Astrocyte (in vitro differentiated cells and primary cell): ENCODE results near the gene CMSS1. TPM values are rescaled to one million over a fixed set of nuclear protein-coding genes. Genes with fewer than 3 reads are reported as not detected.

Experiments
- DNase-seq: peaks from one replicate; pipeline ENCODE4 v3.0.0-alpha.2; 2010; ENCODE audit warnings: low read depth
- FAIRE-seq: peaks from 2 replicates; lab custom pipeline; 2011; peaks lifted over from hg19 to GRCh38; lab: Jason Lieb, UNC
- H2AFZ ChIP-seq: 2 replicates; pipeline ENCODE4 v1.6.0; 2012; ENCODE audit warnings: low read depth, low read length, inconsistent platforms
- H3K27ac ChIP-seq: 2 replicates; pipeline ENCODE4 v1.5.1; 2011; ENCODE audit warnings: low read depth, low read length, inconsistent platforms
- H3K27me3 ChIP-seq: 2 replicates; pipeline ENCODE4 v1.6.0; 2011; ENCODE audit warnings: low read length, inconsistent platforms; ENCODE audit not compliant: insufficient read depth
- H3K36me3 ChIP-seq: 2 replicates; pipeline ENCODE4 v1.5.1; 2011; ENCODE audit warnings: low read length, inconsistent platforms; ENCODE audit not compliant: insufficient read depth
- H3K4me1 ChIP-seq: 2 replicates; pipeline ENCODE4 v1.5.1; 2011; ENCODE audit warnings: low read length, inconsistent platforms; ENCODE audit not compliant: insufficient read depth
- H3K4me2 ChIP-seq: 2 replicates; pipeline ENCODE4 v1.6.0; 2012; ENCODE audit warnings: low read length, inconsistent platforms
- H3K4me3 ChIP-seq: 2 replicates; pipeline ENCODE4 v1.5.1; 2011; ENCODE audit warnings: low read depth, mild to moderate bottlenecking, low read length, inconsistent platforms; ENCODE audit not compliant: insufficient read depth
- H3K79me2 ChIP-seq: 2 replicates; pipeline ENCODE4 v1.6.0; 2012; ENCODE audit warnings: mild to moderate bottlenecking, low read length, inconsistent platforms; ENCODE audit not compliant: insufficient read depth
- H3K9ac ChIP-seq: 2 replicates; pipeline ENCODE4 v1.6.0; 2012; ENCODE audit warnings: mild to moderate bottlenecking, low read length, inconsistent platforms
- H3K9me3 ChIP-seq: 2 replicates; pipeline ENCODE4 v1.5.1; 2012; ENCODE audit warnings: low read depth, mild to moderate bottlenecking, low read length, inconsistent platforms; ENCODE audit not compliant: insufficient read depth
- H4K20me1 ChIP-seq: 2 replicates; pipeline ENCODE4 v1.6.0; 2012; ENCODE audit warnings: low read length, inconsistent platforms; ENCODE audit not compliant: insufficient read depth
- H3K27ac Mint-ChIP-seq: one replicate; pipeline ENCODE4 v1.8.0; 2021; ENCODE audit warnings: mild to moderate bottlenecking, mixed read lengths; ENCODE audit not compliant: unreplicated experiment
- H3K27me3 Mint-ChIP-seq: one replicate; pipeline ENCODE4 v1.8.0; 2021; ENCODE audit warnings: low read depth, mixed read lengths; ENCODE audit not compliant: unreplicated experiment
- H3K36me3 Mint-ChIP-seq: one replicate; pipeline ENCODE4 v1.8.0; 2021; ENCODE audit warnings: low read depth, mixed read lengths; ENCODE audit not compliant: unreplicated experiment
- H3K4me1 Mint-ChIP-seq: one replicate; pipeline ENCODE4 v1.8.0; 2021; ENCODE audit warnings: low read depth, mixed read lengths; ENCODE audit not compliant: unreplicated experiment
- H3K4me3 Mint-ChIP-seq: one replicate; pipeline ENCODE4 v1.8.0; 2021; ENCODE audit warnings: mild to moderate bottlenecking, moderate library complexity, mixed read lengths; ENCODE audit not compliant: unreplicated experiment
- H3K9me3 Mint-ChIP-seq: one replicate; pipeline ENCODE4 v1.8.0; 2021; ENCODE audit warnings: mild to moderate bottlenecking, mixed read lengths; ENCODE audit not compliant: unreplicated experiment
- CTCF ChIP-seq: IDR thresholded peaks from 2 replicates; pipeline ENCODE4 v1.5.1; 2011; ENCODE audit warnings: low read depth, mild to moderate bottlenecking, inconsistent platforms, low read length, moderate library complexity; ENCODE audit not compliant: insufficient read depth
- EZH2 ChIP-seq: IDR thresholded peaks from 2 replicates; pipeline ENCODE4 v1.6.1; 2012; ENCODE audit warnings: mild to moderate bottlenecking, low read length, inconsistent platforms; ENCODE audit not compliant: insufficient read depth
- total RNA-seq: library from RNA; stranded (reverse); gene quantifications from 2 replicates; pipeline ENCODE4 v1.2.1, GENCODE V29; 2021

The CMSS1 gene
- total RNA-seq, 1 donor from 2014 or later = 12.5 TPM

GRCh38 chr3:99943931-99944761 is 126.5 kb downstream of the CMSS1 start:
- no peak overlapping the region for H3K27ac ChIP-seq
- no peaks in the 10 kb centered on the region for H3K79me2 ChIP-seq
- H3K27ac Mint-ChIP-seq = peak overlapping the region; percentile 20
- FAIRE-seq (no peak), DNase-seq (peak; percentile 63)
- H3K4me2 ChIP-seq = peak overlapping the region; percentile 11
- TF ChIP-seq EZH2 = no peak
- no peak for TF ChIP-seq CTCF
- H3K36me3 ChIP-seq = no peaks in the 10 kb centered on the region
- H3K9me3 Mint-ChIP-seq = no peaks in the 10 kb centered on the region
- H3K9ac ChIP-seq = no peak overlapping the region
- peaks cover 28% of the 10 kb centered on the region for H3K4me1 Mint-ChIP-seq
- H3K4me1 ChIP-seq = peaks cover 7% of the 10 kb centered on the region
- no peaks in the 10 kb centered on the region for H3K9me3 ChIP-seq
- H3K36me3 Mint-ChIP-seq = no peaks in the 10 kb centered on the region
- no peaks in the 10 kb centered on the region for H4K20me1 ChIP-seq
- H3K27me3 Mint-ChIP-seq = no peaks in the 10 kb centered on the region
- no peaks in the 10 kb centered on the region for H3K27me3 ChIP-seq
- H3K4me3 Mint-ChIP-seq = no peak overlapping the region
- H3K4me3 ChIP-seq = no peak overlapping the region
- no peak overlapping the region for H2AFZ ChIP-seq

- no peak overlapping the region for H3K27ac ChIP-seq
- H3K4me1 ChIP-seq = peaks cover 7% of the 10 kb centered on the region
- H3K9ac ChIP-seq = no peak overlapping the region
- H3K9me3 Mint-ChIP-seq = no peaks in the 10 kb centered on the region
- no peak overlapping the region for H3K4me3 Mint-ChIP-seq
- no peak overlapping the region for H3K4me2 ChIP-seq
- peaks cover 28% of the 10 kb centered on the region for H3K4me1 Mint-ChIP-seq
- no peak overlapping the region for H3K4me3 ChIP-seq
- no peaks in the 10 kb centered on the region for H3K27me3 ChIP-seq
- no peaks in the 10 kb centered on the region for H3K79me2 ChIP-seq
- H4K20me1 ChIP-seq = no peaks in the 10 kb centered on the region
- no peaks in the 10 kb centered on the region for H3K36me3 Mint-ChIP-seq
- H3K9me3 ChIP-seq = no peaks in the 10 kb centered on the region
- no peak overlapping the region for H2AFZ ChIP-seq
- peak overlapping the region; percentile 31 for H3K27ac Mint-ChIP-seq
- FAIRE-seq (no peak), DNase-seq (peak; percentile 88)
- no peaks in the 10 kb centered on the region for H3K27me3 Mint-ChIP-seq
- no peaks in the 10 kb centered on the region for H3K36me3 ChIP-seq
- TF ChIP-seq CTCF = no peak
- TF ChIP-seq EZH2 = no peak
Observed at GRCh38 chr3:99945328-99945995, 127.8 kb downstream of the CMSS1 start.
